ENCODE measurements around the gene ALDOB.

ALDOB gene

GRCh38 chr9:101437806-101438232 lies 2.2 kb upstream of the ALDOB start:
- no peak for DNase-seq (ENCODE audit: low spot score)
- Histone ChIP-seq H2BK120ac (ENCODE audit: low read depth, low read length) (no peak overlapping the region), H3K4me1 (ENCODE audit: control insufficient read depth in 2 of 2, insufficient read depth in 1 of 2, low read depth in 1 of 2, low read length in 2 of 2) (no peaks in the 10 kb centered on the region), H3K4ac (ENCODE audit: low read length) (no peak overlapping the region), H3K9ac (ENCODE audit: low read depth, low read length, poor library complexity) (no peak overlapping the region), H4K91ac (ENCODE audit: low read depth, low read length, poor library complexity) (no peak overlapping the region), H3K36me3 (replicated peaks in 1 of 2; ENCODE audit: control insufficient read depth in 2 of 2, insufficient read depth in 2 of 2, low read length in 2 of 2) (no peaks in the 10 kb centered on the region), H2AFZ (ENCODE audit: low read length) (no peak overlapping the region), H3K27me3 (ENCODE audit: control insufficient read depth in 3 of 3, insufficient read depth in 3 of 3, low read depth in 1 of 3, low read length in 3 of 3) (peaks cover 0 to 17% (median 0%) of the 10 kb centered on the region in 3 experiments), H3K9me3 (replicated peaks in 1 of 2; ENCODE audit: control insufficient read depth in 2 of 2, insufficient read depth in 1 of 2, low read depth in 1 of 2, low read length in 2 of 2) (no peaks in the 10 kb centered on the region), H4K8ac (ENCODE audit: low read depth, low read length) (no peak overlapping the region), H3K27ac (replicated peaks; ENCODE audit: low read length) (no peak overlapping the region), H2AK5ac (ENCODE audit: low read depth, low read length) (no peak overlapping the region), H2BK12ac (ENCODE audit: low read length) (no peak overlapping the region), H3K4me3 (ENCODE audit: low read length in 2 of 2) (no peak overlapping the region), H3K4me2 (ENCODE audit: insufficient read depth, low read length, poor library complexity, severe bottlenecking) (no peak overlapping the region), H3K79me1 (ENCODE audit: low read depth, low read length) (no peaks in the 10 kb centered on the region), H2BK5ac (ENCODE audit: low read length) (no peak overlapping the region), H3K14ac (ENCODE audit: low read length) (no peak overlapping the region), H3K23ac (ENCODE audit: low read depth, low read length, poor library complexity) (no peak overlapping the region), H3K18ac (ENCODE audit: low read length) (no peak overlapping the region), H2BK15ac (ENCODE audit: low read length) (no peak overlapping the region)
- WGBS, 2 donors (ENCODE audit: extremely low coverage in 2 of 2, insufficient read length in 2 of 2, insufficient replicate concordance in 1 of 2): no CpG with 5 or more reads among the region's 2 CpGs

- H3K4me2 ChIP-seq (ENCODE audit: insufficient read depth, low read length, poor library complexity, severe bottlenecking): no peak overlapping the region
- H3K18ac ChIP-seq (ENCODE audit: low read length): no peak overlapping the region
- no peak overlapping the region for H3K27ac ChIP-seq (replicated peaks; ENCODE audit: low read length)
- H3K4me3 ChIP-seq (ENCODE audit: low read length in 2 of 2): no peak overlapping the region
- no peak overlapping the region for H2AK5ac ChIP-seq (ENCODE audit: low read depth, low read length)
- no peak overlapping the region for H4K8ac ChIP-seq (ENCODE audit: low read depth, low read length)
- DNase-seq (ENCODE audit: low spot score): no peak
- no peaks in the 10 kb centered on the region for H3K9me3 ChIP-seq (replicated peaks in 1 of 2; ENCODE audit: control insufficient read depth in 2 of 2, insufficient read depth in 1 of 2, low read depth in 1 of 2, low read length in 2 of 2)
- no peak overlapping the region for H2BK5ac ChIP-seq (ENCODE audit: low read length)
- no peak overlapping the region for H3K23ac ChIP-seq (ENCODE audit: low read depth, low read length, poor library complexity)
- H3K27me3 ChIP-seq (ENCODE audit: control insufficient read depth in 3 of 3, insufficient read depth in 3 of 3, low read depth in 1 of 3, low read length in 3 of 3): peaks cover 0 to 24% (median 0%) of the 10 kb centered on the region in 3 experiments
- no peak overlapping the region for H2AFZ ChIP-seq (ENCODE audit: low read length)
- no peaks in the 10 kb centered on the region for H3K36me3 ChIP-seq (replicated peaks in 1 of 2; ENCODE audit: control insufficient read depth in 2 of 2, insufficient read depth in 2 of 2, low read length in 2 of 2)
- H2BK15ac ChIP-seq (ENCODE audit: low read length): no peak overlapping the region
- no peak overlapping the region for H3K14ac ChIP-seq (ENCODE audit: low read length)
- no peak overlapping the region for H3K4ac ChIP-seq (ENCODE audit: low read length)
- no peak overlapping the region for H4K91ac ChIP-seq (ENCODE audit: low read depth, low read length, poor library complexity)
- no peak overlapping the region for H3K9ac ChIP-seq (ENCODE audit: low read depth, low read length, poor library complexity)
- H2BK12ac ChIP-seq (ENCODE audit: low read length): no peak overlapping the region
- H3K79me1 ChIP-seq (ENCODE audit: low read depth, low read length): no peaks in the 10 kb centered on the region
- H2BK120ac ChIP-seq (ENCODE audit: low read depth, low read length): no peak overlapping the region
- WGBS, 2 donors (ENCODE audit: extremely low coverage in 2 of 2, insufficient read length in 2 of 2, insufficient replicate concordance in 1 of 2): no CpG with 5 or more reads among the region's 3 CpGs
- no peaks in the 10 kb centered on the region for H3K4me1 ChIP-seq (ENCODE audit: control insufficient read depth in 2 of 2, insufficient read depth in 1 of 2, low read depth in 1 of 2, low read length in 2 of 2)
These were observed 576 bp downstream of the ALDOB start for GRCh38 chr9:101434998-101435397.

DNA sequence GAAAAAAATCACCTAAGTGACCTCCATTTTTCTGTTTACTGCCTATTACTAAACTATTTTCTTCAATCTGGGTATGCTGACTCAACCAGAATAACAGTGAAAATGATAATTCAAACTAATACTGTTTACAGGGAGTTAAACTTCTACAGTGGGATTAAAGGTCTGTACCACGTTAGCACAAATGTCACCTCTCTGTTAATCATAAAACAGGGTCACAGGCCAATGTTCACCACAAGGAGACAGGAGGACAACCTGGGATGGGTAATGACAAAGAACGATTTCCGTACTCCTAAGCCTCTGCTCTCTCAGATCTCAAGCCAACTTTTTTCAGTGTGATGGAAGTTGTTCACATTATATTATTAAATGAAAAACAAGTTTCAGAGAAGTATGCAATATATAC lies 2.3 kb downstream of the ALDOB start:
- no peak overlapping the region for H2BK5ac ChIP-seq (ENCODE audit: low read length)
- peaks cover 0 to 22% (median 0%) of the 10 kb centered on the region in 3 experiments for H3K27me3 ChIP-seq (ENCODE audit: control insufficient read depth in 3 of 3, insufficient read depth in 3 of 3, low read depth in 1 of 3, low read length in 3 of 3)
- no peak overlapping the region for H3K9ac ChIP-seq (ENCODE audit: low read depth, low read length, poor library complexity)
- no peak overlapping the region for H3K23ac ChIP-seq (ENCODE audit: low read depth, low read length, poor library complexity)
- H2AFZ ChIP-seq (ENCODE audit: low read length): no peak overlapping the region
- H3K9me3 ChIP-seq (replicated peaks in 1 of 2; ENCODE audit: control insufficient read depth in 2 of 2, insufficient read depth in 1 of 2, low read depth in 1 of 2, low read length in 2 of 2): no peaks in the 10 kb centered on the region
- WGBS, 2 donors (ENCODE audit: extremely low coverage in 2 of 2, insufficient read length in 2 of 2, insufficient replicate concordance in 1 of 2): no CpG with 5 or more reads among the region's 3 CpGs
- H3K4me1 ChIP-seq (ENCODE audit: control insufficient read depth in 2 of 2, insufficient read depth in 1 of 2, low read depth in 1 of 2, low read length in 2 of 2): no peaks in the 10 kb centered on the region
- no peak overlapping the region for H3K4me3 ChIP-seq (ENCODE audit: low read length in 2 of 2)
- no peak overlapping the region for H2BK120ac ChIP-seq (ENCODE audit: low read depth, low read length)
- H3K27ac ChIP-seq (replicated peaks; ENCODE audit: low read length): no peak overlapping the region
- no peak overlapping the region for H2BK12ac ChIP-seq (ENCODE audit: low read length)
- H3K14ac ChIP-seq (ENCODE audit: low read length): no peak overlapping the region
- no peak overlapping the region for H3K4me2 ChIP-seq (ENCODE audit: insufficient read depth, low read length, poor library complexity, severe bottlenecking)
- H4K8ac ChIP-seq (ENCODE audit: low read depth, low read length): no peak overlapping the region
- no peak overlapping the region for H3K4ac ChIP-seq (ENCODE audit: low read length)
- no peak for DNase-seq (ENCODE audit: low spot score)
- H3K36me3 ChIP-seq (replicated peaks in 1 of 2; ENCODE audit: control insufficient read depth in 2 of 2, insufficient read depth in 2 of 2, low read length in 2 of 2): no peaks in the 10 kb centered on the region
- no peaks in the 10 kb centered on the region for H3K79me1 ChIP-seq (ENCODE audit: low read depth, low read length)
- H2AK5ac ChIP-seq (ENCODE audit: low read depth, low read length): no peak overlapping the region
- no peak overlapping the region for H4K91ac ChIP-seq (ENCODE audit: low read depth, low read length, poor library complexity)
- no peak overlapping the region for H3K18ac ChIP-seq (ENCODE audit: low read length)
- H2BK15ac ChIP-seq (ENCODE audit: low read length): no peak overlapping the region

GRCh38 chr9:101432740-101433139 lies 2.8 kb downstream of the ALDOB start:
- no peak overlapping the region for H2BK5ac ChIP-seq (ENCODE audit: low read length)
- H3K27ac ChIP-seq (replicated peaks; ENCODE audit: low read length): no peak overlapping the region
- H2AFZ ChIP-seq (ENCODE audit: low read length): no peak overlapping the region
- H3K18ac ChIP-seq (ENCODE audit: low read length): no peak overlapping the region
- no peak overlapping the region for H4K91ac ChIP-seq (ENCODE audit: low read depth, low read length, poor library complexity)
- WGBS, 2 donors (ENCODE audit: extremely low coverage in 2 of 2, insufficient read length in 2 of 2, insufficient replicate concordance in 1 of 2): no CpG with 5 or more reads among the region's 1 CpG
- H3K4me2 ChIP-seq (ENCODE audit: insufficient read depth, low read length, poor library complexity, severe bottlenecking): no peak overlapping the region
- peaks cover 0 to 25% (median 0%) of the 10 kb centered on the region in 3 experiments for H3K27me3 ChIP-seq (ENCODE audit: control insufficient read depth in 3 of 3, insufficient read depth in 3 of 3, low read depth in 1 of 3, low read length in 3 of 3)
- no peaks in the 10 kb centered on the region for H3K4me1 ChIP-seq (ENCODE audit: control insufficient read depth in 2 of 2, insufficient read depth in 1 of 2, low read depth in 1 of 2, low read length in 2 of 2)
- no peak overlapping the region for H3K23ac ChIP-seq (ENCODE audit: low read depth, low read length, poor library complexity)
- no peaks in the 10 kb centered on the region for H3K79me1 ChIP-seq (ENCODE audit: low read depth, low read length)
- H2AK5ac ChIP-seq (ENCODE audit: low read depth, low read length): no peak overlapping the region
- H2BK12ac ChIP-seq (ENCODE audit: low read length): no peak overlapping the region
- H2BK15ac ChIP-seq (ENCODE audit: low read length): no peak overlapping the region
- no peak for DNase-seq (ENCODE audit: low spot score)
- H3K36me3 ChIP-seq (replicated peaks in 1 of 2; ENCODE audit: control insufficient read depth in 2 of 2, insufficient read depth in 2 of 2, low read length in 2 of 2): no peaks in the 10 kb centered on the region
- no peak overlapping the region for H4K8ac ChIP-seq (ENCODE audit: low read depth, low read length)
- H3K4me3 ChIP-seq (ENCODE audit: low read length in 2 of 2): no peak overlapping the region
- H2BK120ac ChIP-seq (ENCODE audit: low read depth, low read length): no peak overlapping the region
- H3K9ac ChIP-seq (ENCODE audit: low read depth, low read length, poor library complexity): no peak overlapping the region
- H3K9me3 ChIP-seq (replicated peaks in 1 of 2; ENCODE audit: control insufficient read depth in 2 of 2, insufficient read depth in 1 of 2, low read depth in 1 of 2, low read length in 2 of 2): no peaks in the 10 kb centered on the region
- H3K14ac ChIP-seq (ENCODE audit: low read length): no peak overlapping the region
- H3K4ac ChIP-seq (ENCODE audit: low read length): no peak overlapping the region
